ENCODE measurements around the gene STK11IP.

The STK11IP gene

DNA sequence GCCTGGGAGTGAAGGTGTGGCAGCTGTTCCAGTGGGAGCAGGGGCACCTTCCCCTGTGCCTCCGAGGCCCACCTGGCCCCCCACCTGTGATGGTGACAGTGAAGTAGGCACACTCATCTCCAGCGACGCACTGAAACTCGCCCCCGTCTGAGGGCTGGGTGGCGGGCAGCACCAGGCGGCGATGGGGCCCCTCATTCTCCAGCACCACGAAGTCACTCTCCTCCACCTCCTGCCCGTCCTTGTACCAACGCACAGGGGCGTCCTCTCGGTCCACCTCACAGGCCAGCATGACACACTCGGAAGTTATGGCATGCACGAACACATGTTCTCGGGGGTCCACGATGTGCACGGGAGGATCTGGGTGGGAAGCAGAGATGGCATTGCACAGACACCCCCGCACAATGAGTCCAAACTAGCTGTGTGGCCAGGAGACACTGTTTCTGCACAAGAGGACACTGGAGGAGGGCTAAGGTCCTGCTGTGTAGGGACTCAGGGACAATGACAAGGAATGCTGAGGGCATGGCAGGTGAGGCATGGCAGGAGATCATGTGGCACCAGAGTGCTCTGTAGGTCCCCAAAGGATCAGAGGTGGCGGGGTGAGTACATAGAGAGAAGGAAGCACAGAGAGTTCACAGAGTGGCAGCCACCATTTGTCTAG is 34.3 kb upstream of the STK11IP start:
- DNase-seq: no peak

DNA sequence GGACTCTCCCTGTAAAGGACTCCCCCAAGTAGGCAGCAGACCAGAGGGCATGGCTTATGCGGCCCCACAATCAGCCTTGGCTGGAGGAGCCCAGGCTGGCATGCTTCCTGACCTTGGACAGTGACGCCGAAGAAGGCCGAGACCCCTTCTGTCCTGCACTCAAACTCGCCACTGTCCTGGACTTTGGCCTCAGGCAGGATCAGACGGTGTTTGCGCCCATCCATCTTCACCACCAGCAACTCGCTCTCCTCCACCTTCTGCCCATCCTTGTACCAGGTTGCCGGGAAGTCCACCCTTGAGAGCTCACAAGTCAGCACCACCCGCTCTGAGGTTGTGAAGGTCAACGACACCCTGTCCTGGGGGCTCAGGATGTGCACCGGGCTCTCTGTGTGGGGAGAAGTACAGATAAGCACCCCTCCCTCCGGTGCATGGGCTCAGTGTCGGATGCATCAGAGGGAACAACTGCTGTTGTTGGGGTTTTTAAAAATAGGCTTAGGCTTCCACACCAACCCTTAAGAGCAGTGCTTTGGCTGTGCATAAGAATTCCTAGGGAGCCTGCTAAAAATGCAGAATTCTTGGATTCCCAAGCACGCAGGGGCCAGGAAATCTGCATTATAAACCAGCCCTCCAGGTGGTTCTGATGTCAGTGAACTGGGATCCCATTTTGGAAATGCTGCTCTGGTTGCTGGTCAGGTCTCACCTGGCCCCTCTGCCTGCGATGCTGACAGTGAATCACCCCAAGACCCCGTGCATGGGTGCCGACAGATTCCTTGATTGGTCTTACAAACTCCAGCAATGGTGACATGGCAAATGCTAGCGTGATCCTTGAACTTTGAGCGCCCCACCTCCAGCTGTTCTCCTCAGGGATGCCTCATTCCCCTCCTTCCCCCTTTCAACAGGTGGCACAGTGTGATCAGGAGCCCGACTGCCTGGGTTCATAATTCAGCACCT is 32.3 kb upstream of the STK11IP start:
- no peak for DNase-seq

DNA sequence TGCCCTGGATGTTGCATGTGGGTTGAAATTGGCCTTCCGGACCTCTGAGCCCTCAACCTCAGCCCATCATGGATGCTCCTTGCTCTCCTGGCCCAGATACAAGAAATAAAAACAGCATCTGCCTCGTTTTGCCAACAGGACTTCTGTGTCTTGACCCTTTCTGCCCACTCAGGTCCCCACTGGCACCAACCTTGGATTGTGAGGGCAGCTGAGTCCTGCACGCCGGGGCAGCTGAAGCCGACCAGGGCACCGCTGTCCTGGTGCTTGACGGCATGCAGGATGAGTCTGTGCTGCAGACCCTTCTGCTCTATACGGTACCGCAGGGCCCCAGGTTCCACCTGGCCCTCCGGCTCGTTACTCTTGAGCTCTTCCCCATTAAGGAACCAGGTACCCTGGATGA is 31.0 kb upstream of the STK11IP start:
- DNase-seq: no peak

DNA sequence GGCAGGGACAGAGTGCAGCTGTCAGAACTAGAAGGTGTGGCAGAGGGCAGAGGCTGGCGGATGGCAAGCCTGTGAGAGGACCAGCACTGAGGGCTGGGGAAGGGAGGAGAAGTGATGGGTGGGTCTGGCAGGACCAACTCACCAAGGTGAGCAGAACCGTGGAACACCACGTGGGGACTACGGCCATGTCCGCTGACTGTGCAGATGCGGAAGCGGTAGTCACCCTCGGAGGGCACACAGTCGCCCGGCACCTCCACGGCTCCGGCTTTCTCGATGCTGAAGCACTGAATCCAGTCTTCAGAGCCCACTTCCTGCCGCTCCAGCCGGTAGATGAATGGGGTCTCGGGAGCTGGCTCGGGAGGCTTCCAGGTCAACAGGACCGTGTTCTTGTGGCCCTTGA is 30.5 kb upstream of the STK11IP start:
- no peak for DNase-seq

DNA sequence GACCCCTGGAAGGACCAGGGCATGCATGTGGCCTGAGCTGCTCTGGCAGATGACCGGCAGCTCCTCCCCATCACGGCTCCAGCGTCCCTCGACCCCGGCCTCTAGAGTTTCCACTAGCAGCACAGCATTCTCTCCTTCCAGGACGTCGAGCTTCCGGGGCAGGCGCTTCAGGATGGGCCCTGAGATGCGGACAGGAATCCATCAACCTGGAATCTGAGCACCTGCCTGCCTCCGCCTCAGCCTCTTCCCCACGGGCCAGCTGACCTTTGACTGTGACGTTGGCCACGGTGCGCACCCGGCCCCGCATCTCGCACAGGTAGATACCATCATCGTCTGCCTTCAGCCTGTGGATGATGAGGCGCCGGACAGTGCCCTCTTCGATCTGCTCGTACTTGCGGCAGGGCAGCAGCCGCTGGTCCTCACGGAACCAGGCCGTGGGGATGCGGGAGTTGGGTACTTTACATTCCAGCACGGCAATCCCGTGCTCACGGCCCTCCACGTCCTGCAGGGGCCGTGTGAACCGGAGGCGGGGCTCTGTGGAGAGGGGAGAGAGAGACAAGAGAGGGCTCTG is 29.8 kb upstream of the STK11IP start:
- no peak for DNase-seq

DNA sequence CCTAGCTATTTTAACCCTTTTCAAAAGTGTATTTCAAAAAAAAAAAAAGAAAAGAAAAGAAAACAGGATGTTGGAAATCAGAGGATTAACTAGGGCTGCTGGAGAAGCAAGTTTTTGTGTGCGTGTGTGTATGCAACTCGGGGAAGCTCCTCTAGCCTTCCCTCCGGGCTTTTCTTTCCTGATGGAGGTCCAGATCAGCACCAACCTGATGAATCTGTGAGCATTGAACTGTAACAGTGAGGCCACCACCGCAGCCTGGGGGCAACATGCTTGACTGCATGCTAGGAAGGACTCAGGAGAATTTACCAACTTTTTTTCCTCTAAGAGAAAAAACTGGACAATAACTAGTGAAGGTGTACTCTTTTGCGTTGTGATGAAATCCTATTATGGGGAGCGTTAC is 28.6 kb upstream of the STK11IP start:
- DNase-seq: no peak

DNA sequence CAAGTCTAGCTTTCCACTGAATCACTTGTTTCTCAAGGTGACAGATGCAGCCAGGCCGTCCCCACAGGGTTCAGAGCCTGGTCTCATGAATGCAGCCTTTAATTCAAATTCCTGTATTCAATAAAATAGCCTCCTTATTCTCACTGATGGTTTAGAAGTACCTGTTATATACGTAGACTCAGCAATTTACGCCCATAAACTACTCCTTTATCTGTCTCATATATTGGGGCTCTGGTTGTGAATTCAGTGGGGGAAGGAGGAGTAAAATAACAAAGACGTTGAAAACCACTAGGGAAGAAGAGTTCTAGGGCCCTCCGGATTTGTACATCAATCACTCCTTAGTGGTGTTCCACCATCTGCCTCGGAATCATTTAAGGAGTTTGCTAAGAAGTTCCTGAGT is 28.0 kb upstream of the STK11IP start:
- no peak for DNase-seq

DNA sequence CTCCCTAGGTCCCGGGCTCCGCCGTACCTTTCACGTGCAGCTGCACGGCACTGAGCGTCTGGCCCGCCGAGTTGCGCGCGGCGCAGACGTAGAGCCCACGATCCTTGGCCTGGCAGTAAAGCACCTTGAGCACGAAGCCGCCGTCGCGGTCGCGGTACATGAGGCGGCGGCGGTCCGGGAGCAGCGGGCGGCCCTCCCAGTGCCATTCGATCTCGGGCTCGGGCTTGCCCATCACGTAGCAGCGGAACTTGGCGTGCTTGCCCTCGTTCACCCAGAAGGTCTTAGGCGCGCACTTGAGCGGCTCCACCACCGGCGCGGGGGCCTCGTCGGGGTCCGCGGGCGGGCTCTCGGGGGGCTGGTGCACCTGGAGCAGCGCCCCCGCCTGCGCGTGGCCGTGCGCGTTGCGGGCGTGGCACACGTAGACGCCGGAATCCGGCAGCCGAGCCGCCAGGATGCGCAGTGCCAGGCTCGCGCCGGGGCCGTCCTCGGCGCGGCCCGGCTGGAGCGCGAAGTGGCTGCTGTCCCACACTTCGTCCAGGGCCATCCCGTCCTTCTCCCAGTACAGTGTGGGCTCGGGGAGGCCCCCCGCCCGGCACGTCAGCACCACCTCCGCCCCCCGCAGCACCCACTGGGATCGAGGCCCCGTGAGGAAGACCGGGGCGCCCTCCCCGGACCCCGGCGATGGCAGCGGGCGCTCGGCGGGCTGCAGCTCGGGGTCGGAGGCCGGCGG is 27.3 kb upstream of the STK11IP start:
- peak; percentile 62 for DNase-seq

DNA sequence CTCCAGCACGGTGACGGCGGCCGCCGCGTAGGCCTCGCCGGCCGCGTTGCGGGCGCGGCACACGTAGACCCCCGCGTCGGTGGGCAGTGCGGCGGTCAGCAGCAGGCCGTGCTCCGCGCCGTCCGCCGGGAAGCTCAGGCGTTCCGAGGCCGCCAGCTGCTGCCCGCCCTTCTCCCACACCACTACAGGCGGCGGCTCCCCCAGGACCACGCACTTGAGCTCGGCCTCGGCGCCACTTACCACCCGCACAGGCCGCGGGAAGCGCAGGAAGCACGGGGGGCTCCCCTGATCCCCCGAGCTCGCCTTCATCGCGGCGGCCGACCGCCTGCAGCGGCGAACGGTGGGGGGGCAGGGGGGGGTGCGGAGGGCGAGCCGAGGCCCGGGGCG is 26.7 kb upstream of the STK11IP start:
- DNase-seq: peak; percentile 55

DNA sequence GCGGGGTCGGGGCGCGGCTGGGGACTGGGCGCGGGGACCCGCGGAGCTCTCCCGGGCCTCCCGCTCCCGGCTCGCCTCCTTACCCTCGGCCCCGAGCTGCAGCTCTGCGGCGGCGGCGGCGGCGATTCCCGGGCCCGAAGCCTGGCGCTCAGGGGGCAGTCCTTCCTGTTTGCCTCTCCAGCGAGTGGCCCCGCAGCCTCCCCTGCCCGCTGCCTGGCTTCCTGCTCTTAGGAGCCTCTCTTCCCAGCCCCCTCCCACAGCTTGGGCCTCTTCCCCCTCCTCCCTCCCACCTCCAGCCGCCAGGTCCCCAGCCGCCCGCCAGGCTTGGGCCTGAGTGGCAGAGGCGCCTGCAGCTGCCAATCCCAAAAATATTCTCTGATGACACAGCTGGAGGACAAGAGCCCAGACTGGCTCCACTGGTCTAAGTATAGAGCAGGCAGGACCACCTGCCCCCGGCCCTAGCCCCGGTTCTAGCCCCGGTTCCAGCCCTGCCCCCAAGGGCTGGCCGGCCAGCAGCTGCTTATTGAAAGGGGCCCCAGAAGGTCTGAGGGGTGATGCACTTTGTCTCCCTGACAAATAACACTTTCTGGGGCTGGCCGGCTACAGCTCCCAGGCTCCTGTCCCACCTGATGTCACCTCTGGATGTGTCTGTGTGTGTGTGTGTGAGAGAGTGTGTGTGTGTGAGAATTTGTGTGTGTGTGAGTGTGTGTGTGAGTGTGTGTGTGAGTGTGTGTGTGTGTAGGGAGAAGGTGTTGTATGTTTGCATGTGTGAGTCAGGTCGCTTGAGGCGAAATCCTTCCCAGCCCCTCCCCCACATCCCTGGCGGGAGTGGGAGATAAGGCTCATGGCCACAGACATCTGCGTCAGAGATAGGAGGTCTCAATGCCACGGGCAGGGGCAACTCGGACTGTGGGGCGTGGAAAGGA is 26.1 kb upstream of the STK11IP start, which contains the start of gene OBSL1:
OBSL1 (minus strand) TSS at position 229 of the 926 bp plus-strand sequence. CDS start 307 bp downstream, outside the sequence.
- DNase-seq: peak; percentile 87

DNA sequence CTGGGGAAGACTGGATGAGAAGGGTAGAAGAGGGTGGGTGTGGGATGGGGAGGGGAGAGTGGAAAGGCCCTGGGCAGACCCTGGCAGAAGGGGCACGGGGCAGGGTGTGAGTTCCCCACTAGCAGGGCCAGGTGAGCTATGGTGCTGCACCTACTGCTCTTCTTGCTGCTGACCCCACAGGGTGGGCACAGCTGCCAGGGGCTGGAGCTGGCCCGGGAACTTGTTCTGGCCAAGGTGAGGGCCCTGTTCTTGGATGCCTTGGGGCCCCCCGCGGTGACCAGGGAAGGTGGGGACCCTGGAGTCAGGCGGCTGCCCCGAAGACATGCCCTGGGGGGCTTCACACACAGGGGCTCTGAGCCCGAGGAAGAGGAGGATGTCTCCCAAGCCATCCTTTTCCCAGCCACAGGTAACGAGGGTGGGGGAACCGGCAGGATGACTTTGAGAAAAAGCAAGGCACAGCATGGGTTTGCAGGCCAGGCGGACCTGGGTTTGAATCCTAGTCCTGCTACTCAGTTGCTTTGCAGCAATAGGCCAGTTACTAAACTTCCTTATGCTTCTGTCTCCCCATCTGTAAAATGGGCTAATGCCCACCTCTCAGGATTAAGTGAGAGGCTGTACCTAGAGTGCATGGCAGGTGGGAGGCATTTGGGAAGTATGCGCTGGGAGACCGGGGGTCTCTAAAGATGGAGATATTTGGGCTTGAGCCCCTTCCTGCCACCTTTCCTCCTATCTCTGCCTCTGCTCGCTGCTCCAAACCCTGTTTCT is 25.2 kb upstream of the STK11IP start, which contains the start of gene INHA:
INHA (plus strand) TSS at position 74 of the 765 bp plus-strand sequence; CDS start at position 139, 65 bp downstream.
- no peak for DNase-seq

DNA sequence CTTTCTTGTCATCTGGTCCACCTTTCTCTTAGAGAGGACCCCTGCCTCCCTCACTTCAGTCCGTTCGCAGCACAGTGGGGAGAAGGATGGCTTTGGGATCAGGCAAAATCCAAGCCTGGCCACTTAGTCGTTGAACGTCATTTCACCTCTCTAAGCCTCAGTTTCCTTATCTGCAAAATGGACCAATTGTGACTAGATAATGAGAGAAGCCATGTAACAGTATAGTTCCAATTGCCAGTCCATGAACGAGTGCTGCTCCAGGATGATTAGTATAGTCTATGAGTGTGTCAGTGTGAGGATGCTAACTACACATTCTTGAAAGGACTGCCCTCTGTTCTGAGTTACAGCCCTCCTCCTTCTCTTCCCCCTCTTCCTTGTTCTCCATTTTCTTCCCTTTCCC is 24.5 kb upstream of the STK11IP start:
- DNase-seq: no peak

DNA sequence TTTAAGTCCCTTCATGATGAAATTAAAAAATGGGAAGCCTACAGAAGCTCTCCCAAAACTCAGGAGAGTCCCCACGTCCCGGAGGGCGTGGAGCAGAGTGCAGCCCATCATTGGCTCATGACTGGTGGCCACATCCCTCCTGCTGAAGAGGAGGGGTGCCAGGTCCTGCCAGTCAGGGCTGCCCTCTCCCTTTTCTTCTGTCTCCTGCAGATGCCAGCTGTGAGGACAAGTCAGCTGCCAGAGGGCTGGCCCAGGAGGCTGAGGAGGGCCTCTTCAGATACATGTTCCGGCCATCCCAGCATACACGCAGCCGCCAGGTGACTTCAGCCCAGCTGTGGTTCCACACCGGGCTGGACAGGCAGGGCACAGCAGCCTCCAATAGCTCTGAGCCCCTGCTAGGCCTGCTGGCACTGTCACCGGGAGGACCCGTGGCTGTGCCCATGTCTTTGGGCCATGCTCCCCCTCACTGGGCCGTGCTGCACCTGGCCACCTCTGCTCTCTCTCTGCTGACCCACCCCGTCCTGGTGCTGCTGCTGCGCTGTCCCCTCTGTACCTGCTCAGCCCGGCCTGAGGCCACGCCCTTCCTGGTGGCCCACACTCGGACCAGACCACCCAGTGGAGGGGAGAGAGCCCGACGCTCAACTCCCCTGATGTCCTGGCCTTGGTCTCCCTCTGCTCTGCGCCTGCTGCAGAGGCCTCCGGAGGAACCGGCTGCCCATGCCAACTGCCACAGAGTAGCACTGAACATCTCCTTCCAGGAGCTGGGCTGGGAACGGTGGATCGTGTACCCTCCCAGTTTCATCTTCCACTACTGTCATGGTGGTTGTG is 23.0 kb upstream of the STK11IP start:
- peak; percentile 78 for DNase-seq

DNA sequence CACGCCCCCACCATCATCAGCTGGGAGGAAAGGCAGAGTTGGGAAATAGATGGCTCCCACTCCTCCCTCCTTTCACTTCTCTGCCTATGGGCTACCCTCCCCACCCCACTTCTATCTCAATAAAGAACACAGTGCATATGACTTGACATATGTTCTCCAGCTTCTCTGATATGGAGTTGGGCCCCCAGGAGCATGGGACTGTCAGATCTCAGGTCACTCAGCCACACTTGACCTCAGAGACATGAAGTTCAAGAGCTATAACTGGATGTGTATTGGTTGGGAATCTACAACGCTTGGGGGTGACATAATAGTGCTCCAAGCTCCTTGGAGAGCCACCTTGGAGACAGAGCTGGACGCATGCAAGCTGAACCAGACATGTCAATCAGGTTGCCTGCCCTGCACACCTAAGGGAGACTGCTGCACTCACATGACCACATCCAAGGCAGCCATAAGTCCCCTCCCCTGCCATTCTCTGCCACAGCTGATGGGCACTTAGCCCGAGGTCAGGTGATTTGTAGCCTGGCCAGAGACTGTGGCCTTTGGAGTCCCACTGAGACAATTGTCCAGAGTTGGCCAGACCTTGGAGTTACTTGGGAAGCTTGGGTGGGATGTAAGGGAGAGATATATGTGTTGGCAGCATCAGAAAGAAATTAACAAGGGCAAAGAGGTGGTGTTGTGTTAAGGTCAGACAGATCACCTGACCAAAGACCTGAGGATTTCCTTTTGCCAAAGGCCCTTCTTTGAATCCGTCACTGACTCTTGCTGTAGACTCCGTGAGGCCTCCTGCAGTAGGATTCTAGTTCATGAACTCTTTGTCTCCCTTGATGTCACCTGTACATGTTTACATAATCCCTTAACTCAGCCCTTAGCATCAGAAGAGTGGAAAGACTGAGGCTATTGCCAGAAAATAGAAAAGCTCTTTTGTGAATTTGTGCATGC is 21.8 kb upstream of the STK11IP start:
- peak; percentile 43 for DNase-seq

DNA sequence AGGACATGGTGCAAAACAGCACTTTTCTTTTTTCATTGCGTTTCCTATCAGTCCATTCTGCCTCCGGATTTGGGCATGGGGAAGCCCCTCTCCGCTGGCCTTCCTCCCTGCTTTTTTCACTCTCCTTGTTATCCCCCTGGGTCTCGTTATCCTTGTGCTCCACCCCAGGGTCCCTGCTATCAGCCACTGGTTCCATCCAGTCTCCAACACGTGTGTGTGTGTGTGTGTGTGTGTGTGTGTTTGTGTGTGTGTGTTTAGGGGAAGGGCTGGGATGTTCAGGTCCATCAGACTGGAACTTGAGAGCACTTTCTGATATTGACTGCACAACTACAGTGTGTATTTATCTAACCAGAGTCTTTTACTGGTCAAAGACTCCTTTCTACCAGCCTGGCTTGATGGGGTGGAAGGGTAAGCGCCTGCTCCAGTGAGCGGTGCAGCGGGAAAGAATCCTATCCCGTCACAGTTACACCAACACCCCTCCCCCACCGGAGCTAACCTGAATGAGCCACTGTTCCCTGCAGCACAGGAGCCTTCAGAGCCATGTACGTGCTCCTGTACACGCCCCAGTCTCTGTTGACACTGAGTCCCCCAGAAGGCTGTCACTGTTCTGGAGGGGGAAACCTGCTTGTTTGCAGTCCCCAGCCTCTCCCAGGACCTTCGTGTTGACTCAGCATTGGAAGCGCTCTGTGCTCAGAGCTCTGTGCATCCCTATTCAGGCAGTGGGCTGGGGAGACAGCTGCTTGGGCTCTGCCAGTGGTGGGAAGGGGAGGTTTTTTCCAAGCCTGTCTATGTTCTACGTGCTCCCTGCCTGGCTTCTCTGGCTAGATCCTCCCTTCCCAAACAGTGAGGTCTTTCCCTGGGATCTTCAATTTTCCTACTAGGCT is 20.9 kb upstream of the STK11IP start:
- peak; percentile 75 for DNase-seq

DNA sequence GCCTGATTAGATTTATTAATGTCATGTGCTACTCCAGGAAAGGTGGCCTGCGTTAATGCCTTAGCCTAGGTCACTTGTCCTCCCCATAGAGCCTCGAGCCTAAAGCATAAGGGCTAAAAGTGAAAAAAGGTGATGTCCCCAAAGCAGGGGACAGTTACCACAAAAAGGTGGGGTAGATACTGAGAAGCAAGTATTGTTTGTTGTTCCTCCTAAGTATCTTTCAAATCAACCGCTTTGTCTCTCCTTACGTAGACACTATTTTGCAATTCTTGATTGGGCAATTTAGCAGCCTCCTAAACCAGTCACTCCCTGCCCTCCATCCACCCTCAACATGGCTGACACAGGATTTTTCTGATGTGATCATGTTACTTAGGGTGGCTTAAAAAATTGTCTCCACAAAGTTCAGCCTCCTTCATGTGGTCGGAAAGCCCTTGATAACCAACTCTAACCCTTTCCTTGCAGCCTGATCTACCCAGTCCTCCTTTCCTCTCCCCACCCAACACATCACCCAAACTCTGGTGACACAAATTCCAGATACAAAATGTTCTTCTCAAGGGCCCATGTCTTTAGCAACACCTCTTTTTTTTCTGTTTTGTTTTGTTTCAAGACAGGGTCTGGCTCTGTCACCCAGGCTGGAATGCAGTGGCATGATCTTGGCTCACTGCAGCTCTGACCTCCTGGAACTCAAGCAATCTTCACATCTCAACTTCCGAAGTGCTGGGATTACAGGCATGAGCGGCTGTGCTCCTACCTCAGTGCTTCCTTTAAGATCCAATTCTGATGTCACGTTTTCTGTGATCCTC is 18.6 kb upstream of the STK11IP start:
- DNase-seq: no peak

DNA sequence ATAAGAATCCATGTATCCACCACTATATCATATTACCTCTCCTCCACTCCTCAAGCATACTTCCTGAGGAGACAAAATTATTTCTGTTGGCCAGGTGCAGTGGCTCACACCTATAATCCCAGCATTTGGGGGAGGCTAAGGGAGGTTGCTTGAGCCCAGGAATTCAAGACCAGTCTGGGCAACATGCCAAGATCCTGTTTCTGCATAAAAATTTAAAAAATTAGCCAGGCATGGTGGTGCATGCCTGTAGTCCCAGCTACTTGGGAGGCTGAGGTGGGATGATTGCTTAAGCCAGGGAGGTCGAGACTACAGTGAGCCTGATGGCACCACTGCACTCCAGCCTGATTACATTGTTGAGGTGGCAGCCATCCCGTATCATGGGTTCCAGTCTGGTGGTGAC is 16.3 kb upstream of the STK11IP start:
- DNase-seq: no peak
